Stimulated activated CD4-positive, alpha-beta T cell treated with anti-CD3 and anti-CD28 coated beads, Interleukin-15, amount 100 ng/mL, for 24 hours (primary cell): ENCODE results near the gene NCOA4.
"Not testable (repeated sequence)": the region's sequence is repeated elsewhere in the genome, so short reads cannot be mapped to it uniquely, and the experiment has no call there.

Experiments
- DNase-seq: peaks from one replicate; pipeline ENCODE4 v3.0.0-alpha.2; 2020

The NCOA4 gene

GRCh38 chr10:45978554-45978953, 51.9 kb downstream of the NCOA4 start:
- DNase-seq, result not testable (repeated sequence)

GRCh38 chr10:45974041-45974440, 56.4 kb downstream of the NCOA4 start:
- not testable (repeated sequence) for DNase-seq

GRCh38 chr10:45972813-45973169, 57.6 kb downstream of the NCOA4 start:
- not testable (repeated sequence) for DNase-seq

GRCh38 chr10:45972106-45972812, 58.2 kb downstream of the NCOA4 start, which contains the start of gene TIMM23:
TSS of gene TIMM23 (plus strand) at chr10:45972489. CDS start at chr10:45972625, 136 bp downstream.
- DNase-seq, result peak; percentile 90

GRCh38 chr10:45971742-45972105, 58.7 kb downstream of the NCOA4 start:
- not testable (repeated sequence) for DNase-seq

- not testable (repeated sequence) for DNase-seq
Measured at GRCh38 chr10:45971019-45971418, 59.4 kb downstream of the NCOA4 start.

- not testable (repeated sequence) for DNase-seq
Measured at GRCh38 chr10:45962686-45963452, 67.6 kb downstream of the NCOA4 start.

- not testable (repeated sequence) for DNase-seq
Measured at GRCh38 chr10:45957928-45958327, 72.5 kb downstream of the NCOA4 start.

GRCh38 chr10:45956634-45957033, 73.8 kb downstream of the NCOA4 start:
- DNase-seq, result not testable (repeated sequence)
